Activated CD8-positive, alpha-beta T cell treated with anti-CD3 and anti-CD28 coated beads for 36 hours (primary cell): ENCODE measurements around the gene LMNA. TPM values are rescaled to one million over a fixed set of nuclear protein-coding genes. Genes with fewer than 3 reads are reported as not detected.
A peak's percentile ranks its signal among the peaks of the same experiment; 100 is the strongest.

ENCODE experiments used
- ATAC-seq: fragments of 200-7000 bp; cut with Tn5 transposase; one replicate; pipeline ENCODE4 v1.10.0; 2021; ENCODE audit warnings: mild to moderate bottlenecking, moderate library complexity
- CTCF ChIA-PET: fragments of 350-600 bp; sonication (Branson Sonifier 250); formaldehyde crosslinking; loops from one replicate; lab custom pipeline; 2021; ENCODE audit warnings: antibody characterized with exemption; lab: Charles Lee
- POLR2A ChIA-PET: fragments of 350-600 bp; sonication (Branson Sonifier 250); formaldehyde crosslinking; loops from one replicate; lab custom pipeline; 2021; ENCODE audit warnings: antibody characterized with exemption; lab: Charles Lee
- DNase-seq: peaks from one replicate; pipeline ENCODE4 v3.0.0-alpha.2; 2020
- H3K27ac Mint-ChIP-seq: one replicate; pipeline ENCODE4 v1.8.0; 2021; ENCODE audit warnings: mild to moderate bottlenecking, mixed read lengths
- H3K27me3 Mint-ChIP-seq: one replicate; pipeline ENCODE4 v1.8.0; 2021; ENCODE audit warnings: mixed read lengths
- H3K36me3 Mint-ChIP-seq: one replicate; pipeline ENCODE4 v1.8.0; 2021; ENCODE audit warnings: low read depth, mixed read lengths
- H3K4me1 Mint-ChIP-seq: one replicate; pipeline ENCODE4 v1.8.0; 2021; ENCODE audit warnings: low read depth, mixed read lengths
- H3K4me3 Mint-ChIP-seq: one replicate; pipeline ENCODE4 v1.8.0; 2021; ENCODE audit warnings: mild to moderate bottlenecking, moderate library complexity, mixed read lengths
- H3K9me3 Mint-ChIP-seq: one replicate; pipeline ENCODE4 v1.8.0; 2021; ENCODE audit warnings: mixed read lengths
- CTCF ChIP-seq: fragments of 200-600 bp; IDR thresholded peaks from one replicate; pipeline ENCODE4 v1.8.0; 2022; ENCODE audit warnings: antibody characterized with exemption, mild to moderate bottlenecking
- intact Hi-C: fragments of 100-400 bp; cut with micrococcal nuclease; formaldehyde crosslinking; loops from one replicate; pipeline ENCODE4 v1.10.0; 2022
- total RNA-seq, 2 experiments: library from RNA; stranded (reverse); gene quantifications; one replicate each; pipeline ENCODE4 v1.2.3, GENCODE V29; 2021

Gene LMNA
- total RNA-seq, 2 experiments from 2014 or later, result 51.8 to 56.6 TPM

GRCh38 chr1:156157506-156157905, 43.0 kb downstream of the LMNA start:
- H3K4me1 Mint-ChIP-seq, result peaks cover 77% of the 10 kb centered on the region

DNA sequence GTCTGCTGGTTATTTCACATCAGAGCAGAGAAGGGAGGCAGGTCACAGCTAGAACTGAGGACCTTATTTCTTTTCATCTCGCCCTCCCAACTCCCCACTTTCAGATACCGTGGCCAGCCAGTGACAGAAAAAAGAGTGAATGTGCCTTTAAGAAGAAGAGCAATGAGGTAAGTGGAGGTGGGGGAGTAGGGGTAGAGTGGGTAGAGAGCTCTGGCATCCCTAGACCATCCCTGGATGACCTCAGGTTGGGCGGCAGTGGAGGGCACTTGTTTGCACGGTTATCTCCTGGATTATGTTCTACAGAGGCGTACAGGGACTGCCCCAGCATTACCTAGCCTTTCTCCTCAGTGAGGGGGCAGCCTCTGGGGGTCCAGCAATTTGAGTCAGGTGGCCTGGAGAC, 43.5 kb downstream of the LMNA start:
- DNase-seq (no peak), ATAC-seq (no peak)
- CTCF ChIA-PET, result interaction anchor here (5.0 kb wide), 1 partner anchor 68 kb away, joined by 27 read pairs; no protein-coding TSS in a partner anchor
- H3K36me3 Mint-ChIP-seq, result peaks cover 15% of the 10 kb centered on the region
- peak overlapping the region; percentile 12 for H3K27ac Mint-ChIP-seq
- no peaks in the 10 kb centered on the region for H3K27me3 Mint-ChIP-seq
- H3K4me3 Mint-ChIP-seq, result no peak overlapping the region
- no peaks in the 10 kb centered on the region for H3K9me3 Mint-ChIP-seq
- peaks cover 73% of the 10 kb centered on the region for H3K4me1 Mint-ChIP-seq
- TF ChIP-seq CTCF, result no peak
- intact Hi-C loops, result no loop called here
- POLR2A ChIA-PET, result interaction anchor here (1.0 kb wide), 1 partner anchor 9 kb away, joined by 4 read pairs; no protein-coding TSS in a partner anchor

More at GRCh38 chr1:156157506-156157905, 43.0 kb downstream of the LMNA start:
- TF ChIP-seq CTCF, result no peak
- POLR2A ChIA-PET, result interaction anchor here (1.0 kb wide), 1 partner anchor 8 kb away, joined by 4 read pairs; no protein-coding TSS in a partner anchor
- intact Hi-C loops, result no loop called here
- no peak overlapping the region for H3K27ac Mint-ChIP-seq
- peaks cover 15% of the 10 kb centered on the region for H3K36me3 Mint-ChIP-seq
- no peaks in the 10 kb centered on the region for H3K27me3 Mint-ChIP-seq
- CTCF ChIA-PET, result interaction anchor here (5.0 kb wide), 1 partner anchor 69 kb away, joined by 27 read pairs; no protein-coding TSS in a partner anchor
- no peaks in the 10 kb centered on the region for H3K9me3 Mint-ChIP-seq
- DNase-seq (no peak), ATAC-seq (no peak)
- no peak overlapping the region for H3K4me3 Mint-ChIP-seq

DNA sequence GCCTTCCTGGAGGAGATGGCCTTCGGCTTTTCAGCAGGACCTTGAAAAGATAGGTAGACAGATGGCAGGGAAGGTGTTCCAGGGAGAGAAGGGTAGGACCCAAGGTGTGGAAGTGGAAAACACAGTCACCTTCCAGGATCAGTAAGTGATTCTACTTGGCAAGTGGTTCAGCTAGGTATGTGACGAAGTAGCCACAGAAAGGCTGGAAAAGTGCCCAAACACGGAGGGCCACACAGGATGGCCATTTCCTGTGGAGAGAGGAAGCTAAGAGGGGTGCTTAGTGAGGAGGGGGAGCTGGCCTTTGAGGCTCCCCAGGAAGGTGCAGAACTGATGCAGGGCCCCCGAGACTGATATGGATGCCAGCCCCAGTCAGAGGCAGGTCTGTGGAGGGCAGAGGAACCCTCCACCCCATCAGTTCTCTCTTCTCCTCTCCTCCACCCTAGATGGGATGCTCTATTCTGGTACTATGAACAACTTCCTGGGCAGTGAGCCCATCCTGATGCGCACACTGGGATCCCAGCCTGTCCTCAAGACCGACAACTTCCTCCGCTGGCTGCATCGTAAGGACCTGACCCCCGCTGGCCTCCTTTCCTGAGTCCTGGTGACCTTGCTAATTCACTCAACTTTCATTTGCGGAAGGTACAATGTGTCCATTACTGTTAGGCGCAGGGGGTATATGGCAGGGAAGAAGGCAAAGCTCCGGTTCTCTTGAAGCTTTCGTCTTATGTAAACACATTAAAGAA, 45.7 kb downstream of the LMNA start:
- Mint-ChIP-seq H3K4me1 (peaks cover 59% of the 10 kb centered on the region), H3K36me3 (peaks cover 24% of the 10 kb centered on the region)
- intact Hi-C loops, result no loop called here

DNA sequence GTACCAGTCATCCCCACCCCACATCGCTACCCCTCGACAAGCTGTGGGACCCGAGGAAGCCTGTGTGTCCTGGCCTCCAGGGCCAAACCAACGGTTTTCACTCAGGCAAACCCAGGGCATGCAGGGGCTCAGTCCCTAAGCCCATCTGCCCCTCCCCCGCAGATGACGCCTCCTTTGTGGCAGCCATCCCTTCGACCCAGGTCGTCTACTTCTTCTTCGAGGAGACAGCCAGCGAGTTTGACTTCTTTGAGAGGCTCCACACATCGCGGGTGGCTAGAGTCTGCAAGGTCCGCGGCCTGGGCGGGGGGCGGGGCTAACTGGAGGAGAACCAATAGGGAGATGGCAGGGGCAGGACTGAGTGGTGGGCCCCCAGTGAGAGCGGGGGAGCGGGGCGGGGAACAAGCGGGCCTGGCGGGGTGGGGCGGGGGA, 46.2 kb downstream of the LMNA start:
- Mint-ChIP-seq H3K4me3 (peak overlapping the region; percentile 63), H3K4me1 (peaks cover 59% of the 10 kb centered on the region), H3K36me3 (peaks cover 29% of the 10 kb centered on the region), H3K9me3 (peaks cover 4% of the 10 kb centered on the region), H3K27me3 (no peaks in the 10 kb centered on the region), H3K27ac (peak overlapping the region; percentile 66)
- ATAC-seq (peak; percentile 80), DNase-seq (peak; percentile 80)
- ChIA-PET POLR2A (interaction anchor here (0.7 to 1.5 kb wide), 8 partner anchors 9 to 122 kb away, joined by 3 to 5 read pairs (median 4); partner anchors contain the start of gene SMG5), CTCF (interaction anchor here (1.1 to 3.6 kb wide), 4 partner anchors 11 to 184 kb away, joined by 3 to 19 read pairs (median 3); no protein-coding TSS in a partner anchor)
- TF ChIP-seq CTCF, result no peak
- intact Hi-C loops, result no loop called here

More for the DNA sequence above, 45.7 kb downstream of the LMNA start:
- TF ChIP-seq CTCF, result no peak
- Mint-ChIP-seq H3K9me3 (peaks cover 3% of the 10 kb centered on the region), H3K27ac (peak overlapping the region; percentile 66), H3K27me3 (no peaks in the 10 kb centered on the region), H3K4me3 (peak overlapping the region; percentile 63)
- DNase-seq (no peak), ATAC-seq (no peak)
- CTCF ChIA-PET, result interaction anchor here (1.1 to 3.6 kb wide), 4 partner anchors 10 to 65 kb away, joined by 3 to 19 read pairs (median 4); partner anchors contain the start of gene SLC25A44
- POLR2A ChIA-PET, result interaction anchor here (1.2 to 1.5 kb wide), 3 partner anchors 9 to 123 kb away, joined by 3 to 5 read pairs (median 4); partner anchors contain the start of gene SMG5
